AG04450 (cell line): ENCODE measurements around the gene IL36A. TPM values are rescaled to one million over a fixed set of nuclear protein-coding genes. Genes with fewer than 3 reads are reported as not detected.

Experiments used
- CTCF ChIA-PET: fragments of 300-600, 350-600 bp; formaldehyde crosslinking; extraction: SDS; loops from one replicate; lab custom pipeline; 2022; ENCODE audit warnings: antibody characterized with exemption, inconsistent platforms; lab: Charles Lee
- POLR2A ChIA-PET: fragments of 350-600 bp; formaldehyde crosslinking; extraction: SDS; loops from one replicate; lab custom pipeline; 2021; ENCODE audit warnings: antibody characterized with exemption, inconsistent platforms; lab: Yijun Ruan, JAX
- DNase-seq: peaks from one replicate; pipeline ENCODE4 v3.0.0-alpha.2; 2011; ENCODE audit warnings: low read depth, low spot score
- H3K27ac ChIP-seq: one replicate; pipeline ENCODE4 v1.5.1; 2012; ENCODE audit warnings: low read depth, low read length, control low read depth
- H3K27me3 ChIP-seq: one replicate; pipeline ENCODE4 v1.6.0; 2012; ENCODE audit warnings: low read length; ENCODE audit not compliant: control insufficient read depth, insufficient read depth
- H3K4me3 ChIP-seq: 2 replicates; pipeline ENCODE4 v1.5.1; 2011; ENCODE audit warnings: mild to moderate bottlenecking, low read depth, low read length, control low read depth
- H3K9me3 ChIP-seq: 2 replicates; pipeline ENCODE4 v1.5.1; 2012; ENCODE audit warnings: low read length; ENCODE audit not compliant: control insufficient read depth, insufficient read depth
- polyA plus RNA-seq: library from polyadenylated mRNA; depleted of rRNA; stranded (reverse); fragments of >200 nt; gene quantifications from 2 replicates; pipeline ENCODE4 v1.2.3, GENCODE V29; 2011
- TF ChIP-seq, protein P1 (sequence below): IDR thresholded peaks from 2 replicates; pipeline ENCODE4 v1.5.1; 2011; ENCODE audit warnings: low read depth, low read length, control low read depth, inconsistent platforms

The IL36A gene
- polyA plus RNA-seq, 1 experiment = not detected

- ChIA-PET CTCF (no interaction called here), POLR2A (no interaction called here)
- Histone ChIP-seq H3K9me3 (no peaks in the 10 kb centered on the region), H3K27me3 (peaks cover 5% of the 10 kb centered on the region), H3K4me3 (no peak overlapping the region), H3K27ac (no peak overlapping the region)
- TF ChIP-seq, protein P1, sequence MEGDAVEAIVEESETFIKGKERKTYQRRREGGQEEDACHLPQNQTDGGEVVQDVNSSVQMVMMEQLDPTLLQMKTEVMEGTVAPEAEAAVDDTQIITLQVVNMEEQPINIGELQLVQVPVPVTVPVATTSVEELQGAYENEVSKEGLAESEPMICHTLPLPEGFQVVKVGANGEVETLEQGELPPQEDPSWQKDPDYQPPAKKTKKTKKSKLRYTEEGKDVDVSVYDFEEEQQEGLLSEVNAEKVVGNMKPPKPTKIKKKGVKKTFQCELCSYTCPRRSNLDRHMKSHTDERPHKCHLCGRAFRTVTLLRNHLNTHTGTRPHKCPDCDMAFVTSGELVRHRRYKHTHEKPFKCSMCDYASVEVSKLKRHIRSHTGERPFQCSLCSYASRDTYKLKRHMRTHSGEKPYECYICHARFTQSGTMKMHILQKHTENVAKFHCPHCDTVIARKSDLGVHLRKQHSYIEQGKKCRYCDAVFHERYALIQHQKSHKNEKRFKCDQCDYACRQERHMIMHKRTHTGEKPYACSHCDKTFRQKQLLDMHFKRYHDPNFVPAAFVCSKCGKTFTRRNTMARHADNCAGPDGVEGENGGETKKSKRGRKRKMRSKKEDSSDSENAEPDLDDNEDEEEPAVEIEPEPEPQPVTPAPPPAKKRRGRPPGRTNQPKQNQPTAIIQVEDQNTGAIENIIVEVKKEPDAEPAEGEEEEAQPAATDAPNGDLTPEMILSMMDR = no peak
- DNase-seq = no peak
Measured at GRCh38 chr2:113015042-113015441, 9.8 kb downstream of the IL36A start.

DNA sequence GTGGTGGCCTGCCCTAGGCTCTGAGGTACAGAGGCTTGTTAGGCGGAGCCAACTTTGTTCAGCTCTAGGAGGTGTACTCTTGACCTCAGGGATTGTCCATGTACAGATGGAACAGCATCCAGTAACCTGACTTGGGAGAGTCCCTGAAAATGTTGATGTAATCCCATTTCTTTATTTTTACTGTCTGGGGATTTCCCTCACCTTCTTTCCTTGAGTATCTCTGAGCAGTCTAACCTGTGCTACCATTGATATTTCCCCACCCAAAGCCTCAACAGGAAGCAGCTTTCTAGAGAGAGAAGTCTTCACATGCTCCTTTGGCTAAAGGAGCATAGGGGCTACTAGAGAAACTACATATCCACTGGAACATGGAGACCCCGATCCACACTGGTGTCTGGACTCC, 10.4 kb downstream of the IL36A start:
- H3K9me3 ChIP-seq = no peaks in the 10 kb centered on the region
- TF ChIP-seq, protein P1 = no peak
- DNase-seq = no peak
- H3K27ac ChIP-seq = no peak overlapping the region
- ChIA-PET POLR2A (no interaction called here), CTCF (no interaction called here)
- no peak overlapping the region for H3K4me3 ChIP-seq
- H3K27me3 ChIP-seq = peaks cover 5% of the 10 kb centered on the region

DNA sequence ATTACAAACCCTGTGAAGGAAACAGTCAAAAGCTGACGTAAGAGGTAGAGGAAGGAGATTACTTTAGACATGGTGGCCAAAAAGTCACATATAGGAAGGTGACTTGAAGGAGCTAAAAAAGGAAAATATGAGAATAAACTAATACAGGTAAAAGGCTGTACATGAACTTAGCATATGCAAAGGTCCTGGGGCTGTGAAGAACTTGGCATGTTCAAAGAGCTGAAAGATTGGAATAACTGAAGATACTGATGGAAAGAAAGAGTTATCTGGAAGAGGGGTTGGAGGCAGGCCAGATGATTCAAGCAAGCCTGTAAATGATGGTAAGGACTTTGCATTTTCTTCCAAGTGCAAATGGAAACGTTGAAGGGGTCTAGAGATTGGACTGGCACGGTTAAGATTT, 13.2 kb downstream of the IL36A start:
- TF ChIP-seq, protein P1 = no peak
- Histone ChIP-seq H3K9me3 (no peaks in the 10 kb centered on the region), H3K27me3 (peaks cover 5% of the 10 kb centered on the region), H3K27ac (no peak overlapping the region), H3K4me3 (no peak overlapping the region)
- CTCF ChIA-PET = no interaction called here
- POLR2A ChIA-PET = no interaction called here
- DNase-seq = no peak

DNA sequence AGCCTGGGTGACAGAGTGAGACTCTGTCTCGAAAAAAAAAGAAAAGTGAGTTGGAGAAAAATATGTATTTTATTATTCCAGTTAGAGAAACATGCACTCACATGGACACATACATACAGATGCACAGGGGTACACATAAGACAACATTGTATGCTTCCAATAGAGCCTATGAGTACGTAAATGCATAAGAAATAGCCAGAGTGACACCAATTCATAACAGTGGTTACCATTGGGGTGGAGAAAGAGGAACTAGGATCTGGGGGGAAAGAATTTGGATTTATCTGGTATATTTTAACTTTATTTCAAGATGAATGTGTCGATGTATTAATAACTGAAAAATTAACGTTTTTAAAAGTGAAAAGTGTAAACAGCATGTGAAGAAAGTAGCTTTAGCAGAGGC, 16.1 kb downstream of the IL36A start:
- TF ChIP-seq, protein P1 = no peak
- Histone ChIP-seq H3K27me3 (peaks cover 7% of the 10 kb centered on the region), H3K27ac (no peak overlapping the region), H3K9me3 (no peaks in the 10 kb centered on the region), H3K4me3 (no peak overlapping the region)
- DNase-seq = no peak
- POLR2A ChIA-PET = no interaction called here
- CTCF ChIA-PET = no interaction called here

DNA sequence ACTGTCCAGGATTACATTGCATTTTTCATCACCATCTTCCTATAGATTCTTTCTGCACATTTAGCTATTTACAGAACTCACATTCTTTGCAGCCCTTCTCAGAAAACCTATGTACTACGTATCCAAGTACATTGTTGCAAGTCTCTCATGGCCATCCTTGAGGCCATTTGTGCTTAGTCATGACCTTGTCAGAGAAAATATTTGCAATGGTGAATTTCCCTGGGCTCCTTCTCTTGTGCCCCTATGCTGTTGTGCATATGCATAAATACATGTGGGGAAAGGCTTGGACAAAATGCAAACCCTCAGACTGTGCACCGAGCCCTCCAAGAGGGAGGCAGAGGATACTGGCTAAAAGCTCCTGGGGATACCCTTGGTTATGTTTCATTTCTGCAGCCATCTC, 19.5 kb downstream of the IL36A start:
- DNase-seq = no peak
- no peak overlapping the region for H3K27ac ChIP-seq
- H3K4me3 ChIP-seq = no peak overlapping the region
- TF ChIP-seq, protein P1 = no peak
- ChIA-PET CTCF (no interaction called here), POLR2A (no interaction called here)
- peaks cover 14% of the 10 kb centered on the region for H3K27me3 ChIP-seq
- H3K9me3 ChIP-seq = no peaks in the 10 kb centered on the region
